Omental fat pad (tissue), 4 donors: ENCODE data around the gene BMP4. TPM values are rescaled to one million over a fixed set of nuclear protein-coding genes. Genes with fewer than 3 reads are reported as not detected.

Source experiments
- ATAC-seq: fragments of 150-250 bp; one replicate; pipeline ENCODE4 v1.9.1; 2016; ENCODE audit warnings: mild to moderate bottlenecking, moderate library complexity; ENCODE audit not compliant: low FRiP score
- DNase-seq: peaks from one replicate; pipeline ENCODE4 v3.0.0-alpha.2; 2019; ENCODE audit warnings: low spot score
- CTCF ChIP-seq, 3 donors: fragments of 450-650 bp; IDR thresholded peaks; one replicate each; pipeline ENCODE4 v1.5.1; 2016 to 2017; ENCODE audit warnings: antibody characterized with exemption in 3 of 3, mild to moderate bottlenecking in 3 of 3, moderate library complexity in 2 of 3
- total RNA-seq, 4 donors: library from RNA; depleted of rRNA; stranded (reverse); fragments of >200 nt; gene quantifications; one replicate each; pipeline ENCODE4 v1.1.0, GENCODE V29; 2016

Gene BMP4
- total RNA-seq, 4 donors from 2014 or later: 13.7 to 33.4 (median 20.0) TPM

DNA sequence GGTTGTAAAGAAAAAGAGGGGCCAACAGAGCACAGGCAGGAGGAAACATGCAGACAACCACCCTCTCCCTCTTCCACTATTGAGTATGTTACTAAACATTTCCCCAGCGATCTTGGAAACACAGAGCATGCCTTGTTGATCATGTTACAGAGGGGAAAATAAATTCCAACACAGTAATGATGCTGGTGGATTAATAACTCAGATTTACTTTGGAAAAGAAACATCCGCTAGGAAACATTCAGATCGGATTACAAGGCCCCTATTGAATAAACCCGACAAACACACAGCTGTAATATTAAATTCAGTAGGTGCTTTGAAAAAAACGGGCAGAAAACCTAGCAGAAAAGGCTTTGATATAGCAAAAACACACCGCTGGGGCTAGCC lies 5.4 kb downstream of the BMP4 start:
- no peak for ATAC-seq
- TF ChIP-seq CTCF (IDR thresholded peaks at IDR 0.05): no peak
- DNase-seq: no peak

- ATAC-seq: no peak
- TF ChIP-seq CTCF (IDR thresholded peaks at IDR 0.05): no peak
- DNase-seq: no peak
Measured at GRCh38 chr14:53950031-53950793, 6.4 kb downstream of the BMP4 start.

- no peak for ATAC-seq
- no peak for DNase-seq
- TF ChIP-seq CTCF (IDR thresholded peaks at IDR 0.05): no peak
Measured at GRCh38 chr14:53949201-53949600, 7.4 kb downstream of the BMP4 start.

DNA sequence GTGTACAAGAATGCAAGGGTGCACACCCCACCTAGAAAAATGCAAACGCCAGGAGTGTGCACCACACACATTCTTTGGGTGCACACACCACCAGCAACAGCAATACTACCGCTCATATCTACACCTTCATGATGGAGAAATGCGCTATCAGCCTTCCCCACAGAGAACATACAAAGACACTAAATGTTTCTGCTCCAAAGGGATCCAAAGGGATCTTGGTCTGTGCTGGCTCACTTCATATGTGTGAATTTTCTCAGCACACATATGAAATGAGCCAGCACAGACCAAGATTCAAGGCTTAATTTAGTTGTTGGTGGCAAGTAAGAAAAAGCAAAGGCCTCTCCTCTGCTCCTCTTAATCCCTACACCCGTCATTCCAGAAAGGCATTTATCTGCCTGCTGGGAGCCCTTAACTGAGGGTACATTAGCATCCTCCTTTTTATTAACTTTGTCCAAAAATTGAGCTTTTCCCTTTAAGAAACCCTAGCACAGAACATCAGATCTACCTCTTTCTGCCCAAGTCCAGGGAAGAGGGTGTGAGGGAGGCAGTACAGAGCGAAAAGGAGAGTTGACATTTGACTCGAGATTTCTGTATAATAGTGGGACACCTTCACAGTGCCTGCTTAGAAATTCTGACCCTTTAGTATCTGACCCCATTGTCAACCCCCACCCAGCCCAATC lies 8.3 kb downstream of the BMP4 start:
- ATAC-seq: no peak
- TF ChIP-seq CTCF (IDR thresholded peaks at IDR 0.05): no peak
- no peak for DNase-seq

GRCh38 chr14:53947452-53948204 lies 9.0 kb downstream of the BMP4 start:
- ATAC-seq (no peak), DNase-seq (no peak)
- TF ChIP-seq CTCF (IDR thresholded peaks at IDR 0.05): no peak

DNA sequence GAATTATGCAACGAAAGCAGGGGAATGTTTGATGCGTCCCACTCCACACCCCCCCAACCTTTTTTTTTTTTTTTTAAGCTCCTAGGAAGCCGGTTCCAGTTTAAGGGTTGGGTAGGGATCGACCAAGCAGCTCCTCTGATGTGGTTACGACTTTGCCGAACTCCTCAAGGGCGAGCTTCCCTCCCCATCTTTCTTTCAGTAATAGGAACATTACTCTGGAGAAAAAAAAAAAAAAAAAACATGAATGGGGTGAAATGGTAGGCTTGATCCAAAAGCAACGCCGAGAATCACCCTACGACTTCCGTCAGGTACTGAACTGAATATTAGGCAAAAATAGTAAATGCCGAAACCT lies 9.6 kb downstream of the BMP4 start:
- DNase-seq: no peak
- ATAC-seq: no peak
- TF ChIP-seq CTCF (IDR thresholded peaks at IDR 0.05): no peak
